Measurements from ENCODE around the gene PCYT1A. TPM values are rescaled to one million over a fixed set of nuclear protein-coding genes. Genes with fewer than 3 reads are reported as not detected.
"Not testable (repeated sequence)": the region's sequence is repeated elsewhere in the genome, so short reads cannot be mapped to it uniquely, and the experiment has no call there.

The PCYT1A gene
- total and polyA plus RNA-seq, 3 donors from 2014 or later = 51.3 to 69.3 (median 66.0) TPM

- Histone ChIP-seq H3K27me3 (no peaks in the 10 kb centered on the region), H3K36me3 (ENCODE audit: low read depth, missing control alignments) (no peaks in the 10 kb centered on the region), H3K4me3 (no peak within 1 kb of the TSS), H3K27ac (peak within 1 kb of the TSS; percentile 59 to 76), H3K9me3 (no peaks in the 10 kb centered on the region), H3K4me1 (peaks cover 50% of the 10 kb centered on the region)
- WGBS, 2 donors = 36 to 50% methylated on average over 19 to 23 of the region's 23 CpGs
- intact Hi-C loops (cut with DNase I; ENCODE audit: low total_unique reads) = no loop called here
- no peak for DNase-seq
- TF ChIP-seq POLR2A (IDR thresholded peaks at IDR 0.05) = no peak
- TF ChIP-seq, protein P1, sequence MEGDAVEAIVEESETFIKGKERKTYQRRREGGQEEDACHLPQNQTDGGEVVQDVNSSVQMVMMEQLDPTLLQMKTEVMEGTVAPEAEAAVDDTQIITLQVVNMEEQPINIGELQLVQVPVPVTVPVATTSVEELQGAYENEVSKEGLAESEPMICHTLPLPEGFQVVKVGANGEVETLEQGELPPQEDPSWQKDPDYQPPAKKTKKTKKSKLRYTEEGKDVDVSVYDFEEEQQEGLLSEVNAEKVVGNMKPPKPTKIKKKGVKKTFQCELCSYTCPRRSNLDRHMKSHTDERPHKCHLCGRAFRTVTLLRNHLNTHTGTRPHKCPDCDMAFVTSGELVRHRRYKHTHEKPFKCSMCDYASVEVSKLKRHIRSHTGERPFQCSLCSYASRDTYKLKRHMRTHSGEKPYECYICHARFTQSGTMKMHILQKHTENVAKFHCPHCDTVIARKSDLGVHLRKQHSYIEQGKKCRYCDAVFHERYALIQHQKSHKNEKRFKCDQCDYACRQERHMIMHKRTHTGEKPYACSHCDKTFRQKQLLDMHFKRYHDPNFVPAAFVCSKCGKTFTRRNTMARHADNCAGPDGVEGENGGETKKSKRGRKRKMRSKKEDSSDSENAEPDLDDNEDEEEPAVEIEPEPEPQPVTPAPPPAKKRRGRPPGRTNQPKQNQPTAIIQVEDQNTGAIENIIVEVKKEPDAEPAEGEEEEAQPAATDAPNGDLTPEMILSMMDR (IDR thresholded peaks at IDR 0.05) = no peak
These were observed 76.6 kb downstream of the PCYT1A start, which contains the start of gene ZDHHC19 for GRCh38 chr3:196210673-196211556. Gene ZDHHC19 (minus strand): TSS chr3:196211400. CDS start chr3:196211315, 85 bp downstream.

GRCh38 chr3:196209944-196210672, 77.4 kb downstream of the PCYT1A start:
- H3K36me3 ChIP-seq (ENCODE audit: low read depth, missing control alignments); DNase-seq; H3K9me3 ChIP-seq; intact Hi-C loops (cut with DNase I; ENCODE audit: low total_unique reads); H3K27me3 ChIP-seq; H3K4me3 ChIP-seq: not testable (repeated sequence)
- 89 to 96% methylated on average over 10 to 11 of the region's 11 CpGs for WGBS, 2 donors
- Histone ChIP-seq H3K27ac (peak overlapping the region in 1 of 2 donors; percentile 76), H3K4me1 (peaks cover 42% of the 10 kb centered on the region)

DNA sequence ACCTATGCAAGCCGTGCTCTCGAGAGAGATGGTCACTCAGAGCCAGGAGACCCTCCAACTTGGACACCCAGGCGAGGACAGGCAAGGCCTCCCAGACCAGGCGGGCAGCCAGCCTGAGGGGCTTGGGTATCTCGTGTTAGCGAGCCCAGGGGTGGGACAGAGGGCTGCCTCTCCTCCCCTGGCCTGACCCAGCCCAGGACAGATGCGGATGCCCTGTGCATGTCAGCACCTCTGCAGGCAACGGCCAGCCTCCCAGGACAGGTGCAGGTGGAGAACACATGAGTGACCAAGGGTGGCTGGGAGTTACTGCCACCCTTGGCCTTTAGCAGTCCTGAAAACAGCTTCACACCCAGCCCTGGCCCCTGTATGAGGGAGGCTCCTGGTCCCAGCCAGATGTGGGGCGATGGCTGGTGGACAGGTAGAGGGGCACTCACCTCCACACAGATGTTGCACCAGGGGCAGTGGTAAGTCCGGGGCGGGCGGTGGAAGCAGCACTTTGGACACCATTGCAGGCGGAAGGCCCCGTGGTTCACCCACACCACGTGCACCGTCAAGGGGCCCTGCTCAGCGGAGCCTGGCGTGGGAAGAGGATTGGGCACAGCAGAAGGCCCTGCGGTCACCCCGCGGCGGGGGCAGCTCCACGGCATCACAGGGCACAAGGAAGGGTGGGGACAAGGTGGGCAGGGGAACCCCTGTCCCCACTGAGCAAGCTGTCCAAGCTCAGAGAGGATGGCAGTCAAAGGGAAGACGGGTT, 78.4 kb downstream of the PCYT1A start:
- Histone ChIP-seq H3K4me1 (peaks cover 32% of the 10 kb centered on the region), H3K4me3 (no peak overlapping the region), H3K9me3 (no peaks in the 10 kb centered on the region), H3K36me3 (ENCODE audit: low read depth, missing control alignments) (no peaks in the 10 kb centered on the region), H3K27ac (no peak overlapping the region), H3K27me3 (no peaks in the 10 kb centered on the region)
- intact Hi-C loops (cut with DNase I; ENCODE audit: low total_unique reads) = no loop called here
- WGBS, 2 donors = 87 to 95% methylated on average over 5 to 23 of the region's 24 CpGs
- no peak for DNase-seq
- TF ChIP-seq, protein P1 (IDR thresholded peaks at IDR 0.05) = no peak
- no peak for TF ChIP-seq POLR2A (IDR thresholded peaks at IDR 0.05)

DNA sequence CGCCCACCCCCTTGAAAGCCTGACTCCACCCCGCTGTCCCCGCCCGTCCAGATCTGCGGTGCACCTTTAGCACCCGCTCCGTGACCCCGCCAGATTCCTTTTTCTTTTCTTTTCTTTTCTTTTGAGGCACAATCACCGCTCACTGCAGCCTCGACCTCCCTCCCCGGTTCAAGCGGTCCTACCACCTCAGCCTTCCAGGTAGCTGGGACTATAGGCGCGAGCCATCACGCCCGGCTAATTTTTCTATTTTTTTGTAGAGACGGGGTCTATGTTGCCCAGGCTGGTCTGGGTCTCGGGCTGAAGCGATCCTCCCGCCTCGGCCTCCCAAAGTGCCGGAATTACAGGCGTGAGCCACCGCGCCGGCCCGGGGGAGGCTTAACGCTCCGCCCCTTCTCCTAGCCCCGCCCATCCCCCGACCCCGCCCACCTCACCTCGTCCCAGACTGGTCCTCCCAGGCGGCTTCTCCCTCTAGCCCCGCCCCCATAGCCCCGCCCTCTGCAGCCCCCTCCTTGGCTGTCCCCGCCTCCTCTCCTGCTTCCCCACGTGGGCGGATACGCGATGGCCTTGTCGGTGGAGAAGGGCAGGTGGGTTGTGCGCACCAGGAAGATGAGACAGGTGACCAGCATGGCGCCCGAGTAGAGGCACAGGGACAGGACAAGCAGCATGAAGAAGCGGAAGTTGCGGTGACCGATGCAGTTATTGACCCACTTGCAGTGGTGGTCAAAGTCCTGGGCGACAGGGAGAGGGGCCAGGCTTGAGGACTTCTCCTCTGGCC, 79.5 kb downstream of the PCYT1A start:
- intact Hi-C loops (cut with DNase I; ENCODE audit: low total_unique reads) = no loop called here
- no peak overlapping the region for H3K27ac ChIP-seq
- peak; percentile 83 for DNase-seq
- H3K36me3 ChIP-seq (ENCODE audit: low read depth, missing control alignments) = no peaks in the 10 kb centered on the region
- 28 to 30% methylated on average over 35 to 46 of the region's 49 CpGs for WGBS, 2 donors
- H3K27me3 ChIP-seq = no peaks in the 10 kb centered on the region
- TF ChIP-seq POLR2A (IDR thresholded peaks at IDR 0.05) = no peak
- TF ChIP-seq, protein P1 (IDR thresholded peaks at IDR 0.05) = no peak
- H3K9me3 ChIP-seq = no peaks in the 10 kb centered on the region
- H3K4me1 ChIP-seq = peaks cover 24% of the 10 kb centered on the region
- H3K4me3 ChIP-seq = peak overlapping the region; percentile 53 to 56

Data from testis (tissue), 3 donors.